ENCODE results near the gene CFAP221. TPM values are rescaled to one million over a fixed set of nuclear protein-coding genes. Genes with fewer than 3 reads are reported as not detected.
A peak's percentile ranks its signal among the peaks of the same experiment; 100 is the strongest.

Gene CFAP221
- total RNA-seq, 1 experiment from 2014 or later = not detected

GRCh38 chr2:119523383-119523951 lies 20.8 kb upstream of the CFAP221 start:
- Histone ChIP-seq H3K27ac (no peak overlapping the region), H3K9me3 (replicated peaks) (no peaks in the 10 kb centered on the region), H3K4me3 (no peak overlapping the region), H3K4me1 (no peaks in the 10 kb centered on the region), H3K27me3 (no peaks in the 10 kb centered on the region), H3K36me3 (no peaks in the 10 kb centered on the region)
- DNase-seq = no peak

GRCh38 chr2:119523952-119524694 lies 20.1 kb upstream of the CFAP221 start, which contains the start of gene SCTR:
Gene SCTR (minus strand): TSS chr2:119524483. CDS start chr2:119524226, 257 bp downstream.
- no peaks in the 10 kb centered on the region for H3K27me3 ChIP-seq
- DNase-seq = no peak
- H3K36me3 ChIP-seq = no peaks in the 10 kb centered on the region
- H3K4me3 ChIP-seq = no peak within 1 kb of the TSS
- H3K27ac ChIP-seq = no peak within 1 kb of the TSS
- no peaks in the 10 kb centered on the region for H3K4me1 ChIP-seq
- H3K9me3 ChIP-seq (replicated peaks) = no peaks in the 10 kb centered on the region

- no peaks in the 10 kb centered on the region for H3K27me3 ChIP-seq
- H3K9me3 ChIP-seq (replicated peaks) = no peaks in the 10 kb centered on the region
- H3K27ac ChIP-seq = no peak overlapping the region
Observed at GRCh38 chr2:119525614-119526013, 18.6 kb upstream of the CFAP221 start.

GRCh38 chr2:119527999-119528398 lies 16.2 kb upstream of the CFAP221 start:
- no peaks in the 10 kb centered on the region for H3K9me3 ChIP-seq (replicated peaks)

More at GRCh38 chr2:119525614-119526013, 18.6 kb upstream of the CFAP221 start:
- no peaks in the 10 kb centered on the region for H3K36me3 ChIP-seq
- no peak for DNase-seq
- no peak overlapping the region for H3K4me3 ChIP-seq
- no peaks in the 10 kb centered on the region for H3K4me1 ChIP-seq

GRCh38 chr2:119531292-119531691 lies 13.0 kb upstream of the CFAP221 start:
- Histone ChIP-seq H3K4me1 (no peaks in the 10 kb centered on the region), H3K36me3 (no peaks in the 10 kb centered on the region), H3K27ac (no peak overlapping the region), H3K9me3 (replicated peaks) (peaks cover 6% of the 10 kb centered on the region; the same call in 1 of the 2 replicates), H3K4me3 (no peak overlapping the region), H3K27me3 (no peaks in the 10 kb centered on the region; the same call in 1 of the 2 replicates)
- peak in 1 of 2 experiments; percentile 40 for DNase-seq

More at GRCh38 chr2:119527999-119528398, 16.2 kb upstream of the CFAP221 start:
- no peaks in the 10 kb centered on the region for H3K27me3 ChIP-seq
- no peaks in the 10 kb centered on the region for H3K36me3 ChIP-seq
- no peak overlapping the region for H3K4me3 ChIP-seq
- DNase-seq = no peak
- no peaks in the 10 kb centered on the region for H3K4me1 ChIP-seq
- H3K27ac ChIP-seq = no peak overlapping the region

- H3K27ac ChIP-seq = no peak overlapping the region
- no peaks in the 10 kb centered on the region for H3K36me3 ChIP-seq
- no peaks in the 10 kb centered on the region for H3K4me1 ChIP-seq
- H3K9me3 ChIP-seq (replicated peaks) = peaks cover 6% of the 10 kb centered on the region; the same call in 1 of the 2 replicates
- H3K4me3 ChIP-seq = no peak overlapping the region
- H3K27me3 ChIP-seq = no peaks in the 10 kb centered on the region; the same call in 1 of the 2 replicates
- DNase-seq = no peak
Observed at GRCh38 chr2:119533560-119533959, 10.7 kb upstream of the CFAP221 start.

GRCh38 chr2:119536211-119536610 lies 8.0 kb upstream of the CFAP221 start:
- peaks cover 6% of the 10 kb centered on the region; the same call in 1 of the 2 replicates for H3K9me3 ChIP-seq (replicated peaks)
- DNase-seq = no peak
- no peaks in the 10 kb centered on the region for H3K4me1 ChIP-seq
- no peaks in the 10 kb centered on the region; the same call in 1 of the 2 replicates for H3K27me3 ChIP-seq
- H3K4me3 ChIP-seq = no peak overlapping the region
- no peaks in the 10 kb centered on the region for H3K36me3 ChIP-seq
- no peak overlapping the region for H3K27ac ChIP-seq

GRCh38 chr2:119536707-119537106 lies 7.5 kb upstream of the CFAP221 start:
- Histone ChIP-seq H3K4me3 (no peak overlapping the region), H3K27ac (no peak overlapping the region), H3K36me3 (no peaks in the 10 kb centered on the region), H3K9me3 (replicated peaks) (peaks cover 6% of the 10 kb centered on the region; the same call in 1 of the 2 replicates), H3K4me1 (no peaks in the 10 kb centered on the region), H3K27me3 (no peaks in the 10 kb centered on the region; the same call in 1 of the 2 replicates)
- DNase-seq = no peak

- Histone ChIP-seq H3K36me3 (no peaks in the 10 kb centered on the region), H3K4me1 (no peaks in the 10 kb centered on the region), H3K27ac (no peak overlapping the region), H3K27me3 (no peaks in the 10 kb centered on the region; the same call in 1 of the 2 replicates), H3K4me3 (no peak overlapping the region), H3K9me3 (replicated peaks) (peaks cover 6% of the 10 kb centered on the region; the same call in 1 of the 2 replicates)
- no peak for DNase-seq
Observed at GRCh38 chr2:119537792-119538191, 6.5 kb upstream of the CFAP221 start.

GRCh38 chr2:119541476-119541875 lies 2.8 kb upstream of the CFAP221 start:
- H3K9me3 ChIP-seq (replicated peaks) = no peaks in the 10 kb centered on the region
- H3K36me3 ChIP-seq = no peaks in the 10 kb centered on the region
- no peaks in the 10 kb centered on the region for H3K4me1 ChIP-seq
- DNase-seq = no peak
- no peak overlapping the region for H3K27ac ChIP-seq
- H3K4me3 ChIP-seq = no peak overlapping the region
- H3K27me3 ChIP-seq = no peaks in the 10 kb centered on the region

GRCh38 chr2:119544939-119545475 lies 758 bp downstream of the CFAP221 start:
- Histone ChIP-seq H3K4me1 (no peaks in the 10 kb centered on the region), H3K27ac (no peak overlapping the region), H3K27me3 (no peaks in the 10 kb centered on the region), H3K4me3 (no peak overlapping the region), H3K9me3 (replicated peaks) (no peaks in the 10 kb centered on the region), H3K36me3 (no peaks in the 10 kb centered on the region)
- no peak for DNase-seq

GRCh38 chr2:119545754-119546446 lies 1.7 kb downstream of the CFAP221 start:
- Histone ChIP-seq H3K4me3 (no peak overlapping the region), H3K27me3 (no peaks in the 10 kb centered on the region), H3K27ac (no peak overlapping the region), H3K4me1 (no peaks in the 10 kb centered on the region), H3K9me3 (replicated peaks) (no peaks in the 10 kb centered on the region), H3K36me3 (no peaks in the 10 kb centered on the region)
- DNase-seq = no peak

GRCh38 chr2:119546447-119546767 lies 2.2 kb downstream of the CFAP221 start:
- no peaks in the 10 kb centered on the region for H3K36me3 ChIP-seq
- no peak overlapping the region for H3K4me3 ChIP-seq
- no peak overlapping the region for H3K27ac ChIP-seq
- DNase-seq = no peak
- no peaks in the 10 kb centered on the region for H3K9me3 ChIP-seq (replicated peaks)
- no peaks in the 10 kb centered on the region for H3K4me1 ChIP-seq
- no peaks in the 10 kb centered on the region for H3K27me3 ChIP-seq

- no peak for DNase-seq
- Histone ChIP-seq H3K9me3 (replicated peaks) (no peaks in the 10 kb centered on the region), H3K27me3 (no peaks in the 10 kb centered on the region), H3K4me3 (no peak overlapping the region), H3K27ac (no peak overlapping the region), H3K36me3 (no peaks in the 10 kb centered on the region), H3K4me1 (no peaks in the 10 kb centered on the region)
Observed at GRCh38 chr2:119548516-119549120, 4.4 kb downstream of the CFAP221 start.
